ENCODE measurements around the gene PLAC1. TPM values are rescaled to one million over a fixed set of nuclear protein-coding genes. Genes with fewer than 3 reads are reported as not detected.

Gene PLAC1
- total and polyA plus RNA-seq, 11 donors = 0.62 TPM; not detected in 10

DNA sequence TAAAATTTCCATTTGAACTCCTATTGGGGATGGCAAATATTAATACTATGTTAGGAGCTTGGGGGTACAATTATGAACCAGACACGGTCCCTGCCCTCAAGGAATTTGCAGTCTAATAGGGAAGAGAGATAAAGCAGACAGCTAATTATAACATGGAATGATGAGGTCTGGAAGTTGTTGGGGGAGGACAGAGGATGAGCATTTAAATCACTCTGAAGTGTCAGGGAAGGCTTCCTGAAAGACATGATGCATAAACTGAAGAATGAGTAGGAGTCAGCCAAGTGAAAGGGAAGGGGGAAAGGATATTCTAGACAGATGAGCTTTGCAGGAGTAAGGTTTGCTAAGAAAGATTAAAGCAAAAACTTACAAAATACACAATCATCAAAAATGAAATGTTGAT lies 15.9 kb downstream of the PLAC1 start:
- H3K27me3 ChIP-seq = no peaks in the 10 kb centered on the region
- H3K4me3 ChIP-seq = no peak overlapping the region
- DNase-seq (no peak), ATAC-seq (no peak)
- H3K9me3 ChIP-seq = no peaks in the 10 kb centered on the region
- 38 to 68% (median 40%) methylated on average over 1 of the region's 1 CpG for WGBS, 4 donors
- no peaks in the 10 kb centered on the region for H3K4me1 ChIP-seq
- no peak for TF ChIP-seq POLR2A (IDR thresholded peaks at IDR 0.05)
- TF ChIP-seq, protein P1, sequence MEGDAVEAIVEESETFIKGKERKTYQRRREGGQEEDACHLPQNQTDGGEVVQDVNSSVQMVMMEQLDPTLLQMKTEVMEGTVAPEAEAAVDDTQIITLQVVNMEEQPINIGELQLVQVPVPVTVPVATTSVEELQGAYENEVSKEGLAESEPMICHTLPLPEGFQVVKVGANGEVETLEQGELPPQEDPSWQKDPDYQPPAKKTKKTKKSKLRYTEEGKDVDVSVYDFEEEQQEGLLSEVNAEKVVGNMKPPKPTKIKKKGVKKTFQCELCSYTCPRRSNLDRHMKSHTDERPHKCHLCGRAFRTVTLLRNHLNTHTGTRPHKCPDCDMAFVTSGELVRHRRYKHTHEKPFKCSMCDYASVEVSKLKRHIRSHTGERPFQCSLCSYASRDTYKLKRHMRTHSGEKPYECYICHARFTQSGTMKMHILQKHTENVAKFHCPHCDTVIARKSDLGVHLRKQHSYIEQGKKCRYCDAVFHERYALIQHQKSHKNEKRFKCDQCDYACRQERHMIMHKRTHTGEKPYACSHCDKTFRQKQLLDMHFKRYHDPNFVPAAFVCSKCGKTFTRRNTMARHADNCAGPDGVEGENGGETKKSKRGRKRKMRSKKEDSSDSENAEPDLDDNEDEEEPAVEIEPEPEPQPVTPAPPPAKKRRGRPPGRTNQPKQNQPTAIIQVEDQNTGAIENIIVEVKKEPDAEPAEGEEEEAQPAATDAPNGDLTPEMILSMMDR (IDR thresholded peaks at IDR 0.05) = no peak
- intact Hi-C loops (cut with DNase I) = no loop called here
- H3K36me3 ChIP-seq = no peaks in the 10 kb centered on the region
- H3K27ac ChIP-seq = no peak overlapping the region

DNA sequence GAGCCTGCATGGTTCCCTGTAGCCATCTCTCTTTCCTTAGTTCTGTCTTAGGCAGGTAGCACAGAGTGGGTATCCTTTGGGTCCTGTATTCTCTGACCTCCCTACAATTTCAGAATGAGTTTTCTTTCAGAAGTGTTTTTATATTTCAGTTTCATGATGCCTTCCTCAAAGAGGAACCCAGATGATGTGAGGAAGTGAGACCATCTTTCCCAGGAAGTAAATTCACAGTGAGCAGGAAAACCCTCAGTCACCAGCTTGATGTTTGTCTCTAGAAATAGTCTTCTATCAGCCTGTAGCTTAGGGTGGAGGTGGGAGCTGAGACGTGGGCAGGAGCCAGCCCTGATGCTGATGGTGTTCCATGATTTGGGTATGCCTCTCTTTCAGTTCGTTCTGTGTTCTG lies 16.9 kb downstream of the PLAC1 start:
- no peak for DNase-seq
- H3K4me3 ChIP-seq = no peak overlapping the region
- no peak overlapping the region for H3K27ac ChIP-seq
- intact Hi-C loops (cut with DNase I) = no loop called here
- H3K27me3 ChIP-seq = no peaks in the 10 kb centered on the region
- no peak for ATAC-seq
- WGBS, 4 donors = 45 to 69% (median 61%) methylated on average over 2 of the region's 2 CpGs
- no peaks in the 10 kb centered on the region for H3K4me1 ChIP-seq
- no peaks in the 10 kb centered on the region for H3K36me3 ChIP-seq
- H3K9me3 ChIP-seq = no peaks in the 10 kb centered on the region
- TF ChIP-seq POLR2A (IDR thresholded peaks at IDR 0.05) = no peak
- TF ChIP-seq, protein P1 (IDR thresholded peaks at IDR 0.05) = no peak

DNA sequence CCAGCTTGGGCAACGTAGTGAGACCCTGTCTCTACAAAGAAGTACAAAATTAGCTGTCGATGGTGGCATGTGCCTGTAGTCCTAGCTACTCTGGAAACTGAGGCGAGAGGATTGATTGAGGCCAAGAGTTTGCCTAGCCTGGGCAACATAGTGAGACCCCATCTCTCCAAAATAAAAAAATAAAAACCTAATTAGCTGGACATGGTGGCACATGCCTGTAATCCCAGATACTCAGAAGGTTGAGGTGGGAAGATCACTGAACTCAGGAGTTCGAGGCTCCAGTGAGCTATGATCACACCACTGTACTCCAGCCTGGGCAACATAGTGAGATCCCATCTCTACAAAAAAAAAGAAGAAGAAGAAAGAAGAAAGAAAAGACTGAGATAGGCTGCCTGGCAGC lies 17.4 kb downstream of the PLAC1 start:
- Histone ChIP-seq H3K4me3 (no peak overlapping the region), H3K4me1 (no peaks in the 10 kb centered on the region), H3K27me3 (no peaks in the 10 kb centered on the region), H3K36me3 (no peaks in the 10 kb centered on the region), H3K9me3 (no peaks in the 10 kb centered on the region), H3K27ac (no peak overlapping the region)
- intact Hi-C loops (cut with DNase I) = no loop called here
- no peak for TF ChIP-seq POLR2A (IDR thresholded peaks at IDR 0.05)
- TF ChIP-seq, protein P1 (IDR thresholded peaks at IDR 0.05) = no peak
- no peak for DNase-seq
- 62 to 99% (median 85%) methylated on average over 4 of the region's 4 CpGs for WGBS, 4 donors
- no peak for ATAC-seq

DNA sequence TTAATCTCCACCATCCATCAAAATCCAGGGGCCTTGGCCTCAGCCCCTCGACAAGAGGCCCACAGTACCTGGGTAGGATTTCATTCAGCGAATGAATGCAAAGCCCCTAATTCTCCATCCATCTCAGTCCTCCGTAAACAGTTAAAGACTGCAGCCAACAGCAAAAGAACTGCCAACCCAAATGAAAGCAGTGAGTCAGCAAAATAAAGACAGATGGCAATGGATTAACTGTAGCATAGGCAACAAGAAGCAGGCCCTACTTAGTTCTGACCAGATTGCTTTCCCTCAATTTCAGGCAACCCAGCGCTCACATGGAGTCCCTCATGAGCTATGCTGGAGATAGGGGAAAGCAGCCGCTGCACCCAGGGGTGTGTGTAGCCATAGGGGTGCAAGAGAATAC lies 21.4 kb downstream of the PLAC1 start:
- H3K9me3 ChIP-seq = no peaks in the 10 kb centered on the region
- DNase-seq (no peak), ATAC-seq (no peak)
- H3K4me1 ChIP-seq = peaks cover 0 to 5% (median 0%) of the 10 kb centered on the region in 12 donors
- no peak overlapping the region for H3K27ac ChIP-seq
- WGBS, 4 donors = 80 to 97% (median 90%) methylated on average over 5 of the region's 5 CpGs
- H3K36me3 ChIP-seq = no peaks in the 10 kb centered on the region
- H3K4me3 ChIP-seq = no peak overlapping the region
- intact Hi-C loops (cut with DNase I) = no loop called here
- H3K27me3 ChIP-seq = peaks cover 0 to 12% (median 0%) of the 10 kb centered on the region in 9 donors
- no peak for TF ChIP-seq POLR2A (IDR thresholded peaks at IDR 0.05)
- TF ChIP-seq, protein P1 (IDR thresholded peaks at IDR 0.05) = no peak
